Left lung (tissue), 10 donors: ENCODE results near the gene BMI1. TPM values are rescaled to one million over a fixed set of nuclear protein-coding genes. Genes with fewer than 3 reads are reported as not detected.

ENCODE experiments used
- ATAC-seq: fragments of 200-7000 bp; cut with Tn5 transposase; one replicate; pipeline ENCODE4 v1.9.1; 2020; ENCODE audit warnings: moderate library complexity
- DNase-seq, 4 donors: peaks; one replicate each; pipeline ENCODE4 v3.0.0-alpha.2; 2013 to 2020
- H3K27ac ChIP-seq, 2 donors: fragments of 200-600 bp; sonication (generic) in 1 of 2; one replicate each; pipeline versions ENCODE4 v1.5.0 to v1.8.0; 2020 to 2021
- H3K27me3 ChIP-seq, 2 donors: fragments of 200-600 bp; sonication (generic) in 1 of 2; one replicate each; pipeline versions ENCODE4 v1.5.0 to v1.8.0; 2020 to 2021
- H3K36me3 ChIP-seq, 2 donors: fragments of 200-600 bp; sonication (generic) in 1 of 2; one replicate each; pipeline versions ENCODE4 v1.5.0 to v1.8.0; 2020 to 2021
- H3K4me1 ChIP-seq, 2 donors: fragments of 200-600 bp; one replicate each; pipeline ENCODE4 v1.8.0; 2021
- H3K4me3 ChIP-seq, 2 donors: fragments of 200-600 bp; sonication (generic) in 1 of 2; one replicate each; pipeline versions ENCODE4 v1.5.0 to v1.8.0; 2020 to 2021; ENCODE audit warnings: mild to moderate bottlenecking in 1 of 2
- H3K9me3 ChIP-seq, 2 donors: fragments of 200-600 bp; sonication (generic) in 1 of 2; one replicate each; pipeline versions ENCODE4 v1.5.0 to v1.8.0; 2020 to 2021
- CTCF ChIP-seq, 2 donors: fragments of 200-600 bp; sonication (generic) in 1 of 2; IDR thresholded peaks; one replicate each; pipeline versions ENCODE4 v1.5.0 to v1.8.0; 2021; ENCODE audit warnings: antibody characterized with exemption in 2 of 2
- intact Hi-C, 2 donors: fragments of 100-400 bp; cut with DNase I; formaldehyde crosslinking; loops; one replicate each; pipeline versions ENCODE4 v1.11.2 to v1.14.2; 2022
- polyA plus RNA-seq, 6 donors: library from polyadenylated mRNA; unstranded; fragments of 120-200 nt; gene quantifications; one replicate each; pipeline ENCODE4 v1.2.1, GENCODE V29; 2013; ENCODE audit not compliant: insufficient read length in 6 of 6
- total RNA-seq, 2 donors: library from RNA; stranded (reverse); fragmentation: NEBNext Ultra II Directional; extraction: Animal tissue kit (Norgen Biotek cat#: 25700); gene quantifications; one replicate each; pipeline ENCODE4 v1.2.1, GENCODE V29; 2021
- donor health status: DM: no; HTN: yes; CAD: no.
- donor health status: DM: no; HTN: no; CAD: no.

BMI1 gene
- total and polyA plus RNA-seq, 8 donors, result 42.3 to 112 (median 94.1) TPM

GRCh38 chr10:22318772-22319171 is 2.1 kb upstream of the BMI1 start:
- no peak for TF ChIP-seq CTCF (IDR thresholded peaks at IDR 0.05)
- Histone ChIP-seq H3K4me3 (no peak overlapping the region), H3K4me1 (peaks cover 19 to 54% of the 10 kb centered on the region in 2 donors), H3K36me3 (no peaks in the 10 kb centered on the region), H3K9me3 (no peaks in the 10 kb centered on the region), H3K27ac (no peak overlapping the region), H3K27me3 (peaks cover 9 to 23% of the 10 kb centered on the region in 2 donors)
- intact Hi-C loops, result no loop called here
- ATAC-seq (no peak), DNase-seq (no peak)

DNA sequence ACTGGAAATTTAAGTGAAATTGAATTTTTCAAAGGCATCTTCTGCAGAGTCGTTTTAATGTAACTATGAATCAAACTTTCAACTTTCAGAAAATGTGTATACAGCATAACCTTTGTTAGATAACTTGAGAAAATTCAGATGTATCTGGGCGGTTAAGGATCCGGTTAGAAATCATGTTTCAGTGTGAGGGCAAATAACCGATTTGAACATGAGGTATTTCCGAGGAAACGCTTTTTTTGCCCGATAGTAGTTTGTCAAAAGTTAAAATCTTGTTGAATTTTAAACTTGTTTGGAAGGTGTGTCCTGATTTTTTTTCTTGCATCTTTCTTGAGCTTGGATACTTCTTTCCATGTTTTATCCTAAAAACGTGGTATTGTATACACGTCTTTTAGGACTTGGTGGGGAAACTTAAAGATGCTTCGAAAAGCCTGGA is 1.3 kb upstream of the BMI1 start:
- peak overlapping the region in 1 of 2 donors; percentile 41 for H3K4me3 ChIP-seq
- H3K27me3 ChIP-seq, result peaks cover 12 to 31% of the 10 kb centered on the region in 2 donors
- DNase-seq, result no peak
- H3K4me1 ChIP-seq, result peaks cover 19 to 61% of the 10 kb centered on the region in 2 donors
- H3K9me3 ChIP-seq, result no peaks in the 10 kb centered on the region
- no peaks in the 10 kb centered on the region for H3K36me3 ChIP-seq
- no peak for TF ChIP-seq CTCF (IDR thresholded peaks at IDR 0.05)
- intact Hi-C loops, result no loop called here
- no peak overlapping the region for H3K27ac ChIP-seq
- no peak for ATAC-seq

- Histone ChIP-seq H3K9me3 (no peaks in the 10 kb centered on the region), H3K27ac (peak overlapping the region; percentile 77 to 83), H3K4me1 (peaks cover 24 to 63% of the 10 kb centered on the region in 2 donors), H3K27me3 (peaks cover 12 to 36% of the 10 kb centered on the region in 2 donors), H3K4me3 (peak overlapping the region in 1 of 2 donors; percentile 41), H3K36me3 (no peaks in the 10 kb centered on the region)
- TF ChIP-seq CTCF (IDR thresholded peaks at IDR 0.05), result no peak
- ATAC-seq (no peak), DNase-seq (peak in 1 of 4 donors; percentile 31)
- intact Hi-C loops, result loop anchor here in 1 of 2 donors (10.0 kb wide), 1 partner anchor 65 kb away; no protein-coding TSS in a partner anchor
Observed at GRCh38 chr10:22319980-22320558, 830 bp upstream of the BMI1 start.

DNA sequence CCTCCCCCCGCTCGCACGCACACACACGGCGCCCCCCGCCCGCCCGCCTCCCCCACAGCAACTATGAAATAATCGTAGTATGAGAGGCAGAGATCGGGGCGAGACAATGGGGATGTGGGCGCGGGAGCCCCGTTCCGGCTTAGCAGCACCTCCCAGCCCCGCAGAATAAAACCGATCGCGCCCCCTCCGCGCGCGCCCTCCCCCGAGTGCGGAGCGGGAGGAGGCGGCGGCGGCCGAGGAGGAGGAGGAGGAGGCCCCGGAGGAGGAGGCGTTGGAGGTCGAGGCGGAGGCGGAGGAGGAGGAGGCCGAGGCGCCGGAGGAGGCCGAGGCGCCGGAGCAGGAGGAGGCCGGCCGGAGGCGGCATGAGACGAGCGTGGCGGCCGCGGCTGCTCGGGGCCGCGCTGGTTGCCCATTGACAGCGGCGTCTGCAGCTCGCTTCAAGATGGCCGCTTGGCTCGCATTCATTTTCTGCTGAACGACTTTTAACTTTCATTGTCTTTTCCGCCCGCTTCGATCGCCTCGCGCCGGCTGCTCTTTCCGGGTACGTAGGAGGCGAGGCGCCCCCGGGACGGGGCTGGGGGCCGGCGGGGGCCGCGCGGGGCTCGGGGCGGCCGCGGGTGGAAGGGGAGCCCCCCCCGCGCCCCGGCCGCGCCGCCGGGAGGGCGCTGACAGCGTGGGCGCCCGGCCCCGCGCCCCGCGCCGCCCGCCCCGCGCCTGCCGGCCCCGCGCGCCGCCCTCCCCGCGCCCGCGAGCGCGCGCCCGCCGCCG is 441 bp downstream of the BMI1 start:
- H3K4me3 ChIP-seq, result peak overlapping the region; percentile 71 to 84
- intact Hi-C loops, result loop anchor here in 1 of 2 donors (10.0 kb wide), 1 partner anchor 67 kb away; no protein-coding TSS in a partner anchor
- peaks cover 25 to 64% of the 10 kb centered on the region in 2 donors for H3K4me1 ChIP-seq
- no peaks in the 10 kb centered on the region for H3K36me3 ChIP-seq
- no peaks in the 10 kb centered on the region for H3K9me3 ChIP-seq
- peak overlapping the region; percentile 90 to 95 for H3K27ac ChIP-seq
- DNase-seq, result peak; percentile 68 to 91 (median 74)
- ATAC-seq, result peak; percentile 47
- TF ChIP-seq CTCF (IDR thresholded peaks at IDR 0.05), result no peak
- peaks cover 12 to 37% of the 10 kb centered on the region in 2 donors for H3K27me3 ChIP-seq
